Endothelial cell of umbilical vein (primary cell): ENCODE measurements around the gene SLC12A5.

Experiments
- EZH2 ChIP-seq: IDR thresholded peaks from 2 replicates; pipeline ENCODE4 v1.6.1; 2012; ENCODE audit warnings: borderline replicate concordance, low read depth, mild to moderate bottlenecking, moderate library complexity, low read length, inconsistent platforms; ENCODE audit not compliant: severe bottlenecking
- FOS ChIP-seq: IDR thresholded peaks from 2 replicates; pipeline ENCODE4 v1.6.1; 2011; ENCODE audit warnings: mild to moderate bottlenecking, low read length, moderate library complexity, borderline replicate concordance; ENCODE audit not compliant: insufficient read depth
- GATA2 ChIP-seq: IDR thresholded peaks from 2 replicates; pipeline ENCODE4 v1.7.0; 2011; ENCODE audit warnings: low read depth, mild to moderate bottlenecking, moderate library complexity, mixed read lengths, low read length; ENCODE audit not compliant: insufficient read length, insufficient read depth
- MYC ChIP-seq: IDR thresholded peaks from one replicate; pipeline ENCODE4 v1.6.1; 2011; ENCODE audit warnings: mild to moderate bottlenecking, low read depth, low read length
- POLR2A ChIP-seq: IDR thresholded peaks from 2 replicates; pipeline ENCODE4 v1.6.1; 2012; ENCODE audit warnings: low read depth, mild to moderate bottlenecking, control low read depth, low read length
- POLR2AphosphoS5 ChIP-seq: IDR thresholded peaks from 2 replicates; pipeline ENCODE4 v1.6.1; 2012; ENCODE audit warnings: low read depth, mild to moderate bottlenecking, control low read depth, low read length, moderate library complexity; ENCODE audit not compliant: insufficient read depth
- TF ChIP-seq, protein P1 (sequence below), 2 donors: IDR thresholded peaks; 1 replicate in 1 of 2; 2 replicates in 1 of 2; pipeline ENCODE4 v1.5.1; 2011; ENCODE audit warnings: low read length in 2 of 2, mild to moderate bottlenecking in 2 of 2, moderate library complexity in 2 of 2, control low read depth in 1 of 2, inconsistent platforms in 1 of 2, low read depth in 1 of 2; ENCODE audit not compliant: insufficient read depth in 1 of 2; ENCODE audit errors: extremely low read depth in 1 of 2
- TF ChIP-seq, protein P2 (sequence below): IDR thresholded peaks from 2 replicates; pipeline ENCODE4 v1.6.1; 2011; ENCODE audit not compliant: insufficient read depth, insufficient read length

DNA sequence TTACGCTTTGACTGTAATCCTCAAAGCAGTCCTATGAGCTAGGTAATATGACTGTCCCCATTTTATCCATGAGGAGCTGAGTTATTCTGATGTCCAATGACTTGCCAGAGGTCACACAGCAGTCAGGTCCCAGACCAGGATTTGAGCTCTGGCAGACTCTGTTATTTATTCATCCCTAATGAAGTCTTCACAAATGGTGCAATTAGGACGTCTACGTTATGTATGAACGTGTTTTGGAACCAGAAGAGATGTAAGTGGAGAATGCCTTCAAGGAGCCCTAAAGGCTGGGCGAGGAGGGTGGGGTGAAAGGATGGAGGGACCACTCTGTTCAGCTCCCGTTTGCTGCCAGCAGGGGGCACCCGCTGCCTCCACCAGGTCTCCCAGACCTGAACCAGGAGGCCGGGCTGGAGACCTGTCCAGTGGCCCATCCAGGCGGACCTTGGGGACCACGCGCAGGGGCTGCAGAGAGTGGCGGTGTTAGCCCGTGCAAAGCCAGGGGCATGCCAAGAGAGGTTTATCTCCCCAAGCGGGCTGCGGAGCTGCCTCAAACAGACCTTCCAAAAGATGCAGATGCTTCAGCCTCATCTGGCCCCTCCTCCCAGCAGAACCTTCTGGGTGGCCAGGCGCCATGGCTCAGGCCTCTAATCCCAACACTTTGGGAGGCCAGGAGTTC is 41.8 kb upstream of the SLC12A5 start:
- TF ChIP-seq, protein P1, sequence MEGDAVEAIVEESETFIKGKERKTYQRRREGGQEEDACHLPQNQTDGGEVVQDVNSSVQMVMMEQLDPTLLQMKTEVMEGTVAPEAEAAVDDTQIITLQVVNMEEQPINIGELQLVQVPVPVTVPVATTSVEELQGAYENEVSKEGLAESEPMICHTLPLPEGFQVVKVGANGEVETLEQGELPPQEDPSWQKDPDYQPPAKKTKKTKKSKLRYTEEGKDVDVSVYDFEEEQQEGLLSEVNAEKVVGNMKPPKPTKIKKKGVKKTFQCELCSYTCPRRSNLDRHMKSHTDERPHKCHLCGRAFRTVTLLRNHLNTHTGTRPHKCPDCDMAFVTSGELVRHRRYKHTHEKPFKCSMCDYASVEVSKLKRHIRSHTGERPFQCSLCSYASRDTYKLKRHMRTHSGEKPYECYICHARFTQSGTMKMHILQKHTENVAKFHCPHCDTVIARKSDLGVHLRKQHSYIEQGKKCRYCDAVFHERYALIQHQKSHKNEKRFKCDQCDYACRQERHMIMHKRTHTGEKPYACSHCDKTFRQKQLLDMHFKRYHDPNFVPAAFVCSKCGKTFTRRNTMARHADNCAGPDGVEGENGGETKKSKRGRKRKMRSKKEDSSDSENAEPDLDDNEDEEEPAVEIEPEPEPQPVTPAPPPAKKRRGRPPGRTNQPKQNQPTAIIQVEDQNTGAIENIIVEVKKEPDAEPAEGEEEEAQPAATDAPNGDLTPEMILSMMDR (IDR thresholded peaks at IDR 0.05; ENCODE audit: extremely low read depth in 1 of 2, insufficient read depth in 1 of 2, low read depth in 1 of 2, low read length in 2 of 2), result peak; percentile 83 to 94
- no peak for TF ChIP-seq EZH2
- TF ChIP-seq MYC, result no peak
- no peak for TF ChIP-seq POLR2A
- TF ChIP-seq, protein P2, sequence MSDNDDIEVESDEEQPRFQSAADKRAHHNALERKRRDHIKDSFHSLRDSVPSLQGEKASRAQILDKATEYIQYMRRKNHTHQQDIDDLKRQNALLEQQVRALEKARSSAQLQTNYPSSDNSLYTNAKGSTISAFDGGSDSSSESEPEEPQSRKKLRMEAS, result no peak
- TF ChIP-seq POLR2AphosphoS5, result no peak
- no peak for TF ChIP-seq FOS
- TF ChIP-seq GATA2, result no peak
